HFFc6 (cell line): ENCODE results near the gene SERPINE1. TPM values are rescaled to one million over a fixed set of nuclear protein-coding genes. Genes with fewer than 3 reads are reported as not detected.
"Not testable (repeated sequence)": the region's sequence is repeated elsewhere in the genome, so short reads cannot be mapped to it uniquely, and the experiment has no call there.

Source experiments
- DNase-seq: peaks from one replicate; pipeline ENCODE4 v3.0.0-alpha.2; 2018
- H3K27ac Mint-ChIP-seq: 2 replicates; pipeline ENCODE4 v1.8.0; 2020; ENCODE audit warnings: mild to moderate bottlenecking, mixed read lengths
- H3K27me3 Mint-ChIP-seq: 2 replicates; pipeline ENCODE4 v1.8.0; 2021; ENCODE audit warnings: mild to moderate bottlenecking, moderate library complexity, mixed read lengths; ENCODE audit not compliant: insufficient read depth
- H3K36me3 Mint-ChIP-seq: 2 replicates; pipeline ENCODE4 v1.8.0; 2021; ENCODE audit warnings: low read depth, mixed read lengths
- H3K4me1 Mint-ChIP-seq: 2 replicates; pipeline ENCODE4 v1.8.0; 2020; ENCODE audit warnings: low read depth, mixed read lengths
- H3K4me3 Mint-ChIP-seq: 2 replicates; pipeline ENCODE4 v1.8.0; 2020; ENCODE audit warnings: mild to moderate bottlenecking, moderate library complexity, mixed read lengths
- H3K9me3 Mint-ChIP-seq: 2 replicates; pipeline ENCODE4 v1.8.0; 2020; ENCODE audit warnings: mild to moderate bottlenecking, mixed read lengths
- CTCF ChIP-seq: fragments of 200-600 bp; sonication (generic); IDR thresholded peaks from 2 replicates; pipeline ENCODE4 v1.5.0; 2021; ENCODE audit warnings: antibody characterized with exemption, mild to moderate bottlenecking
- total RNA-seq, 6 experiments: library from RNA; stranded (reverse); fragmentation: NEBNext Ultra II Directional; extraction: Animal tissue kit (Norgen Biotek cat#: 25700); gene quantifications; 2 replicates in 1 of 6; 3 replicates in 5 of 6; pipeline ENCODE4 v1.2.3, GENCODE V29; 2021

Gene SERPINE1
- total RNA-seq, 6 experiments from 2014 or later = 906 to 2,092 (median 1,052) TPM

GRCh38 chr7:101087334-101088068, 39.4 kb upstream of the SERPINE1 start:
- TF ChIP-seq CTCF = no peak
- Mint-ChIP-seq H3K27me3 (peaks cover 3% of the 10 kb centered on the region), H3K27ac (no peak overlapping the region), H3K4me3 (no peak overlapping the region), H3K9me3 (no peaks in the 10 kb centered on the region), H3K4me1 (peaks cover 30% of the 10 kb centered on the region), H3K36me3 (peaks cover 19% of the 10 kb centered on the region)
- DNase-seq = no peak

- DNase-seq = no peak
- H3K27me3 Mint-ChIP-seq = peaks cover 3% of the 10 kb centered on the region
- H3K27ac Mint-ChIP-seq = no peak overlapping the region
- H3K9me3 Mint-ChIP-seq = no peaks in the 10 kb centered on the region
- H3K4me1 Mint-ChIP-seq = peaks cover 34% of the 10 kb centered on the region
- no peak overlapping the region for H3K4me3 Mint-ChIP-seq
- peaks cover 19% of the 10 kb centered on the region for H3K36me3 Mint-ChIP-seq
- no peak for TF ChIP-seq CTCF
Measured at GRCh38 chr7:101088069-101088425, 38.9 kb upstream of the SERPINE1 start.

- Mint-ChIP-seq H3K4me1 (peaks cover 40% of the 10 kb centered on the region), H3K36me3 (peaks cover 19% of the 10 kb centered on the region), H3K27ac (no peak overlapping the region), H3K4me3 (no peak overlapping the region), H3K27me3 (peaks cover 1% of the 10 kb centered on the region), H3K9me3 (no peaks in the 10 kb centered on the region)
- DNase-seq = no peak
- TF ChIP-seq CTCF = no peak
Measured at GRCh38 chr7:101088858-101089529, 37.9 kb upstream of the SERPINE1 start.

- no peak for TF ChIP-seq CTCF
- Mint-ChIP-seq H3K27ac (no peak overlapping the region), H3K27me3 (peaks cover 3% of the 10 kb centered on the region; the same call in 1 of the 2 replicates), H3K36me3 (peaks cover 19% of the 10 kb centered on the region), H3K4me3 (no peak overlapping the region), H3K9me3 (no peaks in the 10 kb centered on the region), H3K4me1 (peaks cover 45% of the 10 kb centered on the region)
- DNase-seq = no peak
Measured at GRCh38 chr7:101089876-101090275, 37.0 kb upstream of the SERPINE1 start.

- peaks cover 51% of the 10 kb centered on the region for H3K4me1 Mint-ChIP-seq
- not testable (repeated sequence) for DNase-seq, H3K9me3 Mint-ChIP-seq, H3K27me3 Mint-ChIP-seq, H3K4me3 Mint-ChIP-seq
- H3K36me3 Mint-ChIP-seq = peaks cover 18% of the 10 kb centered on the region
- peak overlapping the region; percentile 80 for H3K27ac Mint-ChIP-seq
Measured at GRCh38 chr7:101092266-101092905, 34.5 kb upstream of the SERPINE1 start.

- Mint-ChIP-seq H3K36me3 (peaks cover 23% of the 10 kb centered on the region), H3K9me3 (no peaks in the 10 kb centered on the region), H3K4me1 (peaks cover 61% of the 10 kb centered on the region), H3K27ac (peak overlapping the region; percentile 80), H3K27me3 (peaks cover 2% of the 10 kb centered on the region; the same call in 1 of the 2 replicates), H3K4me3 (peak overlapping the region; percentile 44)
- peak; percentile 93 for DNase-seq
- TF ChIP-seq CTCF = no peak
Measured at GRCh38 chr7:101093906-101094305, 33.0 kb upstream of the SERPINE1 start.
